Keratinocyte (primary cell): ENCODE results near the gene MIDN.

Source experiments
- EZH2 ChIP-seq: IDR thresholded peaks from one replicate; pipeline ENCODE4 v1.6.1; 2012; ENCODE audit warnings: inconsistent platforms, mild to moderate bottlenecking, low read length, moderate library complexity
- TF ChIP-seq, protein P1 (sequence below), 3 experiments: IDR thresholded peaks in 1 of 3; conservative IDR thresholded peaks in 1 of 3; optimal IDR thresholded peaks in 1 of 3; 2 replicates in 2 of 3; 3 replicates in 1 of 3; pipeline versions ENCODE3 to v1.5.1; 2011; ENCODE audit warnings: low read length in 3 of 3, mild to moderate bottlenecking in 3 of 3, moderate library complexity in 2 of 3, control low read depth in 1 of 3, inconsistent platforms in 1 of 3; ENCODE audit not compliant: insufficient read depth in 2 of 3; ENCODE audit errors: extremely low read depth in 1 of 3

DNA sequence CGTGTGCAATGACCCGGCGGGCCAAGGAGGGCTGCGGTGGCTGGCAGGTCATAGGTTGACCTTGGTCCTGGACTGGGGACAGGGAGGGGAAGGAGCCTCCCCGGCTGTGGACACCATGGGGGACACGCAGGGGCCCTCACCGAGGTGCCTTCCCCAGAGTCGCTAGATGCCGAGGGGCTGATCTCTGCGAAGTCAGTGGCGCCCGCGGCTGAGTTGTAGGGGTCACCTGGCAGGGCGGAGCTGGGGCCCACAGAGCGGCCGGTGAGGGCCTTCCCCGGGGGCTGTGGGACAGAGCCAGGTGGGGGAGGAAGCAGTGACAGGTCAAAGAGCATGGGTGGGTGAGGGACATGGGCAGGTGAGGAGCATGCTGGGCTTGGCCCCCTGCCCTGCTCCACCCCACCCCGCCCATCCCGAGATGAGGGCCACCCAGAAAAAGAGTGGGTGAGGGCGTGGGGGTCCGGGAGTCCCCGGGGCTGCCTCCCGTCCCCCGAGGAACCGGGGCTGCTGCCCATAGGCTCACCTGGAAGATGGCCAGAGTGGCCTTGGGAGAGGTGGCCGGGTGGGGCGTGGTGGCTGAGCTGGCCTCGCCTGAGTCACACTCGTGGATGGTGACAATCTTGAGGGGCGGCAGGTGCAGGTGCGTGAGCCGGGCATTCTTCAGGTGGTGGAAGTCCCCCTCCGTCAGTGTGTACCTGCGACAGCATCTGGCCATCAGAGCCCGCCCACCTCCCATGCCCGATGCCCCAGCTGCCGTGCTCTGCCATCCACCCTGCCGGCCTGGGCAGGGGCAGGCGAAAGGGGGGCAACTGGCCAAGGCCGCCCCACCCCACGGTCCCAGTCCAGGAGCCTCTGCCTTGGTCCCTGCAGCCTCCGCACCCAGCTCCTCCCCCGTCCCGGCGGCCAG lies 14.1 kb upstream of the MIDN start:
- TF ChIP-seq, protein P1, sequence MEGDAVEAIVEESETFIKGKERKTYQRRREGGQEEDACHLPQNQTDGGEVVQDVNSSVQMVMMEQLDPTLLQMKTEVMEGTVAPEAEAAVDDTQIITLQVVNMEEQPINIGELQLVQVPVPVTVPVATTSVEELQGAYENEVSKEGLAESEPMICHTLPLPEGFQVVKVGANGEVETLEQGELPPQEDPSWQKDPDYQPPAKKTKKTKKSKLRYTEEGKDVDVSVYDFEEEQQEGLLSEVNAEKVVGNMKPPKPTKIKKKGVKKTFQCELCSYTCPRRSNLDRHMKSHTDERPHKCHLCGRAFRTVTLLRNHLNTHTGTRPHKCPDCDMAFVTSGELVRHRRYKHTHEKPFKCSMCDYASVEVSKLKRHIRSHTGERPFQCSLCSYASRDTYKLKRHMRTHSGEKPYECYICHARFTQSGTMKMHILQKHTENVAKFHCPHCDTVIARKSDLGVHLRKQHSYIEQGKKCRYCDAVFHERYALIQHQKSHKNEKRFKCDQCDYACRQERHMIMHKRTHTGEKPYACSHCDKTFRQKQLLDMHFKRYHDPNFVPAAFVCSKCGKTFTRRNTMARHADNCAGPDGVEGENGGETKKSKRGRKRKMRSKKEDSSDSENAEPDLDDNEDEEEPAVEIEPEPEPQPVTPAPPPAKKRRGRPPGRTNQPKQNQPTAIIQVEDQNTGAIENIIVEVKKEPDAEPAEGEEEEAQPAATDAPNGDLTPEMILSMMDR (optimal IDR thresholded peaks at IDR 0.05 in 1 of 3, IDR thresholded peaks at IDR 0.05 in 1 of 3, conservative IDR thresholded peaks at IDR 0.05 in 1 of 3; ENCODE audit: extremely low read depth in 1 of 3, insufficient read depth in 2 of 3, low read length in 3 of 3), result no peak
- no peak for TF ChIP-seq EZH2
